ENCODE data around the gene CIAPIN1. TPM values are rescaled to one million over a fixed set of nuclear protein-coding genes. Genes with fewer than 3 reads are reported as not detected.

CIAPIN1 gene
- total and polyA plus RNA-seq, 2 of the 8 experiments (the other 6 are each of a cell fraction or from before 2014, with no cell fraction given): 76.8 to 83.6 TPM

GRCh38 chr16:57446531-57447185, 527 bp downstream of the CIAPIN1 start:
- H3K4me2 ChIP-seq (ENCODE audit: insufficient read depth in 1 of 2, low read depth in 2 of 2, low read length in 2 of 2): peak overlapping the region; percentile 88 to 96
- WGBS, 2 experiments (ENCODE audit: extremely low coverage in 1 of 2, insufficient coverage in 1 of 2, insufficient read length in 1 of 2, insufficient replicate concordance in 2 of 2, low coverage in 1 of 2, low lambda C conversion rate in 2 of 2, missing lambda C conversion rate in 1 of 2): 10% methylated on average over 28 of the region's 28 CpGs; no CpG with 5 or more reads in 1 of the 2 experiments

More at GRCh38 chr16:57446531-57447185, 527 bp downstream of the CIAPIN1 start:
- Histone ChIP-seq H3K27ac (ENCODE audit: low read depth, low read length) (peak overlapping the region; percentile 73), H2AK5ac (ENCODE audit: low read depth, low read length) (no peak overlapping the region), H3K18ac (ENCODE audit: extremely low read depth, low read length) (peak overlapping the region; percentile 41; the same call in 1 of the 2 replicates), H3K4me3 (ENCODE audit: extremely low read depth in 1 of 4, insufficient read depth in 2 of 4, low read depth in 3 of 4, low read length in 4 of 4) (peak overlapping the region; percentile 80 to 97 (median 96)), H4K8ac (ENCODE audit: extremely low read depth, insufficient read depth, low read length) (peak overlapping the region; percentile 97), H3K23me2 (ENCODE audit: low read depth, low read length) (peaks cover 6% of the 10 kb centered on the region), H3K36me3 (ENCODE audit: control insufficient read depth in 2 of 4, insufficient read depth in 4 of 4, low read length in 3 of 4) (peaks cover 0 to 5% (median 0%) of the 10 kb centered on the region in 4 experiments; a peak in 3 of 8 replicates), H3K4ac (replicated peaks; ENCODE audit: insufficient read length, low read depth, low read length) (no peak overlapping the region), H4K91ac (replicated peaks; ENCODE audit: insufficient read length, low read length) (peak overlapping the region; percentile 7), H4K5ac (ENCODE audit: insufficient read length, low read depth, low read length) (peak overlapping the region; percentile 69), H2BK120ac (replicated peaks; ENCODE audit: low read depth, low read length) (no peak overlapping the region), H3K79me1 (ENCODE audit: low read depth, low read length) (no peaks in the 10 kb centered on the region; the same call in 1 of the 2 replicates), H3K27me3 (replicated peaks in 1 of 4; ENCODE audit: control insufficient read depth in 3 of 4, extremely low read depth in 1 of 4, insufficient read depth in 3 of 4, low read length in 3 of 4) (no peaks in the 10 kb centered on the region), H3K23ac (ENCODE audit: insufficient read length) (no peak overlapping the region), H3K9ac (replicated peaks in 1 of 4; ENCODE audit: extremely low read depth in 1 of 4, low read depth in 3 of 4, low read length in 3 of 4) (peak overlapping the region; percentile 73 to 89 (median 80)), H3K79me2 (ENCODE audit: control insufficient read depth in 1 of 2, insufficient read depth in 2 of 2, low read length in 2 of 2) (peaks cover 7 to 36% of the 10 kb centered on the region in 2 experiments), H3K56ac (replicated peaks; ENCODE audit: insufficient read length, low read depth, low read length) (peak overlapping the region; percentile 91), H2BK15ac (ENCODE audit: low read length) (no peak overlapping the region), H2BK12ac (ENCODE audit: low read depth, low read length) (no peak overlapping the region), H2BK20ac (ENCODE audit: low read length) (no peak overlapping the region), H3K14ac (ENCODE audit: insufficient read length) (no peak overlapping the region), H3K9me3 (ENCODE audit: insufficient read depth in 2 of 2, low read depth in 1 of 2, low read length in 1 of 2) (no peaks in the 10 kb centered on the region), H4K20me1 (replicated peaks in 1 of 2; ENCODE audit: control insufficient read depth in 1 of 2, insufficient read depth in 2 of 2, low read length in 2 of 2) (no peaks in the 10 kb centered on the region), H2AFZ (ENCODE audit: low read length) (peak overlapping the region; percentile 37; the same call in 1 of the 2 replicates), H3K4me1 (replicated peaks in 1 of 4; ENCODE audit: control insufficient read depth in 3 of 4, insufficient read depth in 4 of 4, low read length in 3 of 4) (peaks cover 0 to 3% (median 3%) of the 10 kb centered on the region in 4 experiments; a peak in 5 of 7 replicates), H2BK5ac (ENCODE audit: low read depth, low read length) (0 out of 2 replicates have a peak overlapping the region, but pooled peaks have one; percentile 79)
- CTCF ChIA-PET (ENCODE audit: partially characterized antibody): interaction anchor here (0.9 to 4.4 kb wide), 8 partner anchors 13 to 76 kb away, joined by 3 to 27 read pairs (median 4); no protein-coding TSS in a partner anchor
- no peak for FAIRE-seq
- TF ChIP-seq SAP30 (IDR thresholded peaks at IDR 0.05; ENCODE audit: insufficient read depth, insufficient replicate concordance, low read length): peak; percentile 58
- peak in 1 of 2 experiments; percentile 17; a peak in 1 of 4 replicates for TF ChIP-seq HDAC2 (IDR thresholded peaks at IDR 0.05; ENCODE audit: borderline replicate concordance in 1 of 2, low read depth in 2 of 2, low read length in 2 of 2)
- TF ChIP-seq GABPA (IDR thresholded peaks at IDR 0.05; ENCODE audit: borderline replicate concordance, insufficient read depth, low read length): no peak
- POLR2A ChIA-PET (ENCODE audit: partially characterized antibody): interaction anchor here (0.7 to 2.0 kb wide), 16 partner anchors 10 to 147 kb away, joined by 3 to 20 read pairs (median 4); partner anchors contain the start of genes CX3CL1 and POLR2C
- no peak for DNase-seq (ENCODE audit: low read depth in 1 of 2, low spot score in 2 of 2)

Measured in H1 (cell line).